ENCODE results near the gene MMAB. TPM values are rescaled to one million over a fixed set of nuclear protein-coding genes. Genes with fewer than 3 reads are reported as not detected.

Gene MMAB
- total and polyA plus RNA-seq, 2 experiments from 2014 or later, result 6.7 to 26.8 TPM

DNA sequence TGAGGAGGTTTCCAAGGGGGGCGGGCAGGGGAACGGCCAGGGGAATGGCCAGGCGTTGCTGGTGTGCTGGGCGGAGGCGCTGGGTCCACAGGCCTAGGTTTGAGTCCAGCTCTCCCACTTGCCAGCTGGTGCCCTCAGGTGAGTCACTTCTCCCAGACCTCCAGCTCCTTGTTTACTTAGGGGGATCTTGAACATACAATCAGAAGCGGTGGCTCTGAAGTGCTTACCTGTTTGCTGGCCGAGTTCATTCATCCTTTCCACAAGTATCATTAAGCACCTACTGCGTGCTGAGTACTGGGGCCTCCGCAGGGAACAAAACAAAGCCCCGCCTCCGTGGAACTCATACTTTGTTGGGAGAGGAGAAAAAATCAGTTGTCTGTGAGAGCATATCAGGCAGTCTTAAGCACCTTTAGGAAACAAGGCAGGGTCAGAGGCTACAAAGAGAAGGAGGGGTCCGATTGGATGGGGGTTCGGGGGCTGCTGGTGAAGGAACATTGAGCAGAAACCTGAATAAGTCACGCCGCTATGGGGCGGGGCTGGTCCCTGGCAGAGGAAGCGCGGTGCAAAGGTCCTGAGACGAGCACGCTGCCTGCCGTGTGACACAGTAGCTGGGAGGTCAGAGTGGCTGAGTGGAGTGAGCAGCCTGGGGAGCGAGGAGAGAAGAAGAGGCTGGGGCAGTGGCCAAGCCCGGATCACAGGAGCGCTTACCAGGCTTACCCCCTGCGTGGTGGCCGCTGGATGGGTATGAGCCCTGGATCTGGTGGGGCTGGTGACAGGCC is 15.3 kb upstream of the MMAB start:
- Histone ChIP-seq H2AFZ (no peak overlapping the region), H4K20me1 (ENCODE audit: insufficient read depth) (no peaks in the 10 kb centered on the region), H3K4me1 (ENCODE audit: insufficient read depth) (no peaks in the 10 kb centered on the region), H3K4me2 (ENCODE audit: unreplicated experiment) (no peak overlapping the region), H3K36me3 (ENCODE audit: low read depth) (no peaks in the 10 kb centered on the region), H3K9me2 (ENCODE audit: insufficient read depth) (no peaks in the 10 kb centered on the region), H3K9me3 (ENCODE audit: low read depth) (no peaks in the 10 kb centered on the region), H3K27me3 (replicated peaks; ENCODE audit: insufficient read depth) (no peaks in the 10 kb centered on the region), H3K27ac (no peak overlapping the region), H3K9ac (no peak overlapping the region), H3K79me2 (ENCODE audit: insufficient read depth) (no peaks in the 10 kb centered on the region), H3F3A (ENCODE audit: insufficient read depth) (no peaks in the 10 kb centered on the region), H3K4me3 (no peak overlapping the region)
- WGBS, 2 experiments (ENCODE audit: low coverage in 1 of 2, low lambda C conversion rate in 2 of 2, missing lambda C conversion rate in 2 of 2), result 90 to 95% methylated on average over 25 to 26 of the region's 26 CpGs
- TF ChIP-seq EZH2phosphoT487 (IDR thresholded peaks at IDR 0.05; ENCODE audit: insufficient read depth, low read depth) (no peak), EZH2 (IDR thresholded peaks at IDR 0.05; ENCODE audit: insufficient read depth, poor library complexity, severe bottlenecking) (no peak)
- DNase-seq, result no peak
- in situ Hi-C loops (cut with MboI), result no loop called here

DNA sequence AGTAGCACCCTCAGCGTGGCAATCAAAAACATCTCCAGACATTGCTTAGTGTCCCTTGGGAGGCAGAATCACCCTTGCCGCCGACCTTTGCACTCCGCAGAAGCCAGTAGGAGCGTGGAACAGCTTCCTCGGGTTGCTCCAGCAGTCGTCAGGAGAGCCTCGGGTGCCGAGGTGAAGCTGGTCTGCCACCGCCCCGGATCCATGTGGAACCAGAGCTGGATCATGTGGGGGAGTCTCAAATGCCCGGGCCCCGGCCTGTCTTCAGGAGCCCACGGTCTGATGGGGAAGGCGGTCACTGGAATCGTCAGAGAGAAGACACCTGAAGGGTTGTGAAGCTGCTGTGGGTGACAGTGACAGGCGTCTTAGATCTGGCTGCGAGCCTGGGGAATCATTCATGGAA is 14.6 kb upstream of the MMAB start:
- Histone ChIP-seq H3K4me2 (ENCODE audit: unreplicated experiment) (no peak overlapping the region), H3K9me2 (ENCODE audit: insufficient read depth) (no peaks in the 10 kb centered on the region), H3K4me3 (no peak overlapping the region), H3K9me3 (ENCODE audit: low read depth) (no peaks in the 10 kb centered on the region), H4K20me1 (ENCODE audit: insufficient read depth) (no peaks in the 10 kb centered on the region), H3F3A (ENCODE audit: insufficient read depth) (no peaks in the 10 kb centered on the region), H2AFZ (no peak overlapping the region), H3K36me3 (ENCODE audit: low read depth) (no peaks in the 10 kb centered on the region), H3K27ac (no peak overlapping the region), H3K4me1 (ENCODE audit: insufficient read depth) (no peaks in the 10 kb centered on the region), H3K27me3 (replicated peaks; ENCODE audit: insufficient read depth) (no peaks in the 10 kb centered on the region), H3K9ac (no peak overlapping the region), H3K79me2 (ENCODE audit: insufficient read depth) (no peaks in the 10 kb centered on the region)
- TF ChIP-seq EZH2phosphoT487 (IDR thresholded peaks at IDR 0.05; ENCODE audit: insufficient read depth, low read depth), result no peak
- in situ Hi-C loops (cut with MboI), result no loop called here
- 97 to 99% methylated on average over 18 of the region's 18 CpGs for WGBS, 2 experiments (ENCODE audit: low coverage in 1 of 2, low lambda C conversion rate in 2 of 2, missing lambda C conversion rate in 2 of 2)
- no peak for DNase-seq

DNA sequence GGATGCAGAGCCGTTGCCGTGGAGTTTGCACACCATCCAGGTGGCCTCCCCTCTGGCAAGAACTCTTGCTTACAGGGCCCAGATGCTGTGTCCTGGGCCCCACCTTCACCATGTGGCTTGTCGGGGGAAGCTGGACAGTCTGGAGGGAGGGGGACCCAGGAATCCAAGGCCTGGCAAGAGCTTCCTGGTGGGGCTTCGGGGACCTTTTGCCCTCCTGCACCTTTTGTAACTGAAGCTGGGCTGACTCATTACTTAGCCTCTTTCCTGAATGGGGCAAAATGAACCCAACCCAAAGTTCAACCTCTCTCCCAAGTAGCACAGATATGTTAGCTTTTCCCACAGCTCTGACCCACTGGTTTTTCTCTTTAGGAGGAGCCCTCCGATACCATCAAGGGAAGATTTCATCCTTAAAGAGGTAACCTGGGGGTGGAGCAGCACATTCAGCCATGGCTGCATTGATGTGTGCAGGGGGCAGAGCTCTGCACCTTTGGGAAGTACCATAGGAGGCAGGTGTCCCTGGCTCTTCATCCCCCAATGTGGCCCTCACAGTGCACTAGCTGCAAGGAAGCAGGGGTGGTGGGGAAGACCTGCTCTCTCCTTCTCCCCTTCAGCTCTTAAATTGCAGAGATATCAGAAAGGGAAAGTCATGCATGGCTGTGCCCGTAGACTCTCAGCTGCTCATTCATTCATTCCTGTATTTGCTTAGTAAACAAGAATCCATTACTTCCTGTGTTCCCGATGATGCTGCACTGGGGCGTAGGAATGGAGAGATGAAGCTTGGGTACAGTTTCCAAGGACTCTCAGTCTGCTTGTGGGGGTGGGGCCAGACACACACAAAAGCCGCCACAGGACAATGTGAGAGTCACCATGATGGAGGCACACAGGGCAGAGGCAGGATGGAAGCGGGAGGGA is 13.3 kb upstream of the MMAB start:
- Histone ChIP-seq H3K36me3 (ENCODE audit: low read depth) (no peaks in the 10 kb centered on the region), H3K4me2 (ENCODE audit: unreplicated experiment) (no peak overlapping the region), H3K4me1 (ENCODE audit: insufficient read depth) (no peaks in the 10 kb centered on the region), H3K4me3 (no peak overlapping the region), H3K9me2 (ENCODE audit: insufficient read depth) (no peaks in the 10 kb centered on the region), H3K27me3 (replicated peaks; ENCODE audit: insufficient read depth) (no peaks in the 10 kb centered on the region), H3K9me3 (ENCODE audit: low read depth) (no peaks in the 10 kb centered on the region), H3K79me2 (ENCODE audit: insufficient read depth) (no peaks in the 10 kb centered on the region), H3K27ac (no peak overlapping the region), H4K20me1 (ENCODE audit: insufficient read depth) (no peaks in the 10 kb centered on the region), H3F3A (ENCODE audit: insufficient read depth) (no peaks in the 10 kb centered on the region), H3K9ac (no peak overlapping the region), H2AFZ (no peak overlapping the region)
- in situ Hi-C loops (cut with MboI), result no loop called here
- DNase-seq, result no peak
- TF ChIP-seq EZH2phosphoT487 (IDR thresholded peaks at IDR 0.05; ENCODE audit: insufficient read depth, low read depth), result no peak
- TF ChIP-seq EZH2 (IDR thresholded peaks at IDR 0.05; ENCODE audit: insufficient read depth, poor library complexity, severe bottlenecking), result no peak
- WGBS, 2 experiments (ENCODE audit: low coverage in 1 of 2, low lambda C conversion rate in 2 of 2, missing lambda C conversion rate in 2 of 2), result 88 to 89% methylated on average over 10 of the region's 10 CpGs

DNA sequence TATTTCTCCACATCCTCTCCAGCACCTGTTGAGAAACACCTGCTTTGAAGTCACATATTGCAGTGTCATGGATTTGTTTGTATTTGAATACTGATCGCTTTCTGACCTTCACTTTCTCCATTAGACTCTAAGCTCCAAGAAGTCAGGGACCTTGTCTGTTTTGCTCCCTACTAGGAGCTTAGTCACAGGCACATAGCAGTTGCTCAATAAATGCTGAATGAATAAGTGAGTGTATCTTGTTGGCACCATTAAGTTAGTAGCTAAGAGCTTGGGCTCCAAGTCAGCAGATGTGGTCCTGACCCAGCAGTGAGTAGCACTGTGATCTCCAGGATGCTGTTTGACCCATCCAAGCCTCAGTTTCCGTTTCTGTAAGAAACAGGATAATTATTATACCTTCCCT is 10.4 kb upstream of the MMAB start:
- H3K79me2 ChIP-seq (ENCODE audit: insufficient read depth), result no peaks in the 10 kb centered on the region
- no peaks in the 10 kb centered on the region for H3K27me3 ChIP-seq (replicated peaks; ENCODE audit: insufficient read depth)
- TF ChIP-seq EZH2 (IDR thresholded peaks at IDR 0.05; ENCODE audit: insufficient read depth, poor library complexity, severe bottlenecking) (no peak), EZH2phosphoT487 (IDR thresholded peaks at IDR 0.05; ENCODE audit: insufficient read depth, low read depth) (no peak)
- no peaks in the 10 kb centered on the region for H3K36me3 ChIP-seq (ENCODE audit: low read depth)
- no peaks in the 10 kb centered on the region for H3K4me1 ChIP-seq (ENCODE audit: insufficient read depth)
- 95 to 98% methylated on average over 2 of the region's 2 CpGs for WGBS, 2 experiments (ENCODE audit: low coverage in 1 of 2, low lambda C conversion rate in 2 of 2, missing lambda C conversion rate in 2 of 2)
- no peaks in the 10 kb centered on the region for H3F3A ChIP-seq (ENCODE audit: insufficient read depth)
- no peak overlapping the region for H3K4me2 ChIP-seq (ENCODE audit: unreplicated experiment)
- peak; percentile 14 for DNase-seq
- in situ Hi-C loops (cut with MboI), result no loop called here
- no peaks in the 10 kb centered on the region for H3K9me2 ChIP-seq (ENCODE audit: insufficient read depth)
- no peak overlapping the region for H3K4me3 ChIP-seq
- H3K27ac ChIP-seq, result no peak overlapping the region
- H2AFZ ChIP-seq, result no peak overlapping the region
- no peaks in the 10 kb centered on the region for H4K20me1 ChIP-seq (ENCODE audit: insufficient read depth)
- H3K9me3 ChIP-seq (ENCODE audit: low read depth), result no peaks in the 10 kb centered on the region
- H3K9ac ChIP-seq, result no peak overlapping the region

Data from GM23248 (cell line).